Measurements from ENCODE around the gene SPAG16.
A peak's percentile ranks its signal among the peaks of the same experiment; 100 is the strongest.
"Not testable (repeated sequence)": the region's sequence is repeated elsewhere in the genome, so short reads cannot be mapped to it uniquely, and the experiment has no call there.

The SPAG16 gene

DNA sequence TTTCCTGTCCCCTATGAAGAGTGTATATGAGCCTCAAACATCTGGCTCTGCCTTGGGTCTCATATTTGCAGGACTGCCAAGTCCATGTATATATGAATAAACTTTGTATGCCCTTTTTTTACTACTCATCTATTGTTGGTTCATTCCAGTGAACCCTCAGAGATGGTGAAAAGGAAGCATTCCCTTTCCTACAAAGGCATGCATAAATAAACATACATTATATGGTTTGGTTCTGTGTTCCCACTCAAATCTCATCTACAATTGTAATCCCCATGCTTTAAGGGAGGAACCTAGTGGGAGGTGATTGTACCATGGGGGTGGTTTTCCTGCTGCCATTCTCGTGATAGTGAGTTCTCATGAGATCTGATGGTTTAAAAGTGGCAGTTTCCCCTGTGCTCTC is 534.2 kb downstream of the SPAG16 start:
- DNase-seq (ENCODE audit: low read depth): peak; percentile 20

GRCh38 chr2:213834331-213834730 is 550.1 kb downstream of the SPAG16 start:
- DNase-seq (ENCODE audit: low read depth): peak; percentile 87

- peak; percentile 13 for DNase-seq (ENCODE audit: low read depth)
These were observed 550.5 kb downstream of the SPAG16 start for GRCh38 chr2:213834746-213835145.

DNA sequence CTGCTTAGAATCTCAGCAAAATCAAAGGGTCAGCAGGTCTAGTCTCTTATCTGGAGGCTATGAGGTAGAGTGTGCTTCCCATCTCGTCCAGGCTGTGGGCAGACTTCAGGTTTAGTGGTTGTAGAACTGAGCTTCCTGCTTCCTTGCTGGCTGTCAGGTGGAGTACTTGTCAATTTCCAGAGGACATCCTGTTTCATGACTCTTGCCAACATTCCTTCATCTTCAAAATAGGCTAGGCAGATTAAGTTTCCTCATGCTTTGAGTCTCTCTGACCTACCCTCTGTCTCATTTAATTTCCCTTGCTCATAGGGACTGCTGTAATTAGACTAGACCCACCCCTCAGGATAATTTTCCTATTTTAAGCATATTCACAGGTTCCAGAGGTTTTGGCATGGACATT is 562.6 kb downstream of the SPAG16 start:
- DNase-seq (ENCODE audit: low read depth): peak; percentile 26

DNA sequence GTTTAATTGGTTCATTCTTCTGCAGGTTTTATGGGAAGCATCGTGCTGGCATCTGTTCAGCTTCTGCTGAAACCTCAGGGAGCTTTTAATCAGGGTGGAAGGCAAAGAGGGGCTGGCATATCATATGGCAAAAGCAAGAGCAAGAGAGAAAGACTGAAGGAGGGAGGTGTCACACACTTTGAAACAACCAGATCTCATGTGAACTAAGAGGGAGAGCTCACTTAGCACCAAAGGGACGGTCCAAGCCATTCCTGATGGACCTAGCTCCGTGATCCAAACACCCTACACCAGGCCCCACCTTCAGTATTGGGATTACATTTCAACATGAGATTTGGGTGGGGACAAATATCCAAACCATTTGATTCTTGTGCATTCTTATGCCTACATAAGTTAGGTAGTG is 563.1 kb downstream of the SPAG16 start:
- no peak for DNase-seq (ENCODE audit: low read depth)

DNA sequence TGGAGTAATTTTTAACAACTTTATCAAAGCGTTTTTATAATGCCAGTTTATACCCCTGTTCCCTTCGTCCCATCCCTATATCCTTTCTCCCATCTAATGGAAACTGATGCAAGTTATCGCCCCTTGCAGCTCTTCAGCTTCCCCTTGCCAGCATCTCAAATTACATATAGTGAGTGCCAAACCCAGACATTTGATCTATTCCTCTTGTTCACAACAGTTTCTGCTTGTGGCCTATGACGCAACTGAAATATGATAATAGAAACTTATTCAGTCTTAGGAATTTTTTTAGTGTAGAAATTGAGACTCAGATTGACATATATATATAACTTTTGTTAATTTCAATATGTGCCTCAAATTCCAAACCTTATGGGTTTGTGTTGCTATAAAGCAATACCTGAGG is 564.4 kb downstream of the SPAG16 start:
- DNase-seq (ENCODE audit: low read depth): peak; percentile 71

- no peak for DNase-seq (ENCODE audit: low read depth)
These were observed 577.4 kb downstream of the SPAG16 start for GRCh38 chr2:213861638-213862037.

- DNase-seq (ENCODE audit: low read depth): no peak
These were observed 578.3 kb downstream of the SPAG16 start for GRCh38 chr2:213862407-213863076.

DNA sequence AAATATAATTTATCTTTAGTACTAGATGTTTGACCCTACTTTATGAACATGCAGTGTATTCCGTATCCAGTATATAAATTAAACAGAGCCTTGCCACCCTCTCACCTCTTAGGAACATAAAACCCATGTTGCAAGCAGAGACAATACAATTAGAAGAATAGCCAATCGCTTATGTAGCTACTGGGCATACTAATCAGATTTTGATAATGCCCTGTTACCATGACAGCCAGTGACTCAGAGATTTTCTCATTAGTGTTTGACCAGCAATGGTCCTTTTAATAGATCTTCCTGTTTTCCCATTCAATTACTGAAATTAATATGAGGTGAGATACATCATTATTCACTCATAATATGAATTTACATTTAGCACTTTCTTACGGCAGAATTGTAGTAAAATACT is 579.3 kb downstream of the SPAG16 start:
- no peak for DNase-seq (ENCODE audit: low read depth)

DNA sequence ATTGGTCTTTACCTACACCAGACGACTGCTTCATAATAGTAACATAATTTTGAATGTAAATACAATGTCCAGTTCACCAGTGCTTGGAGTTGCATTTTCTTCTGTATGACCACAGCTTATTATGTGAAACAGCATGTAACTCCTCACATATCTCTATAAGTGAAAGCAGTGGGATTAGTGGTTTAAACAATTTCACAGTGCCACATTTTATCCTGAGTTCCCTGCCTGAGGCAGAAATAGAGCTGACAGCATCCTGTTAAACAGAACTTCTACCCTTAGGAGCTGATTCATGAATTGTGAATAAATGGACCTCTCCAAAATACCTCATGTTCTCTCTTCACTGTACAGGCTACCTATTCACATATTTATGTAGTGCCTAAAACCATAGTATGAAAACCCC is 584.3 kb downstream of the SPAG16 start:
- DNase-seq (ENCODE audit: low read depth): no peak

DNA sequence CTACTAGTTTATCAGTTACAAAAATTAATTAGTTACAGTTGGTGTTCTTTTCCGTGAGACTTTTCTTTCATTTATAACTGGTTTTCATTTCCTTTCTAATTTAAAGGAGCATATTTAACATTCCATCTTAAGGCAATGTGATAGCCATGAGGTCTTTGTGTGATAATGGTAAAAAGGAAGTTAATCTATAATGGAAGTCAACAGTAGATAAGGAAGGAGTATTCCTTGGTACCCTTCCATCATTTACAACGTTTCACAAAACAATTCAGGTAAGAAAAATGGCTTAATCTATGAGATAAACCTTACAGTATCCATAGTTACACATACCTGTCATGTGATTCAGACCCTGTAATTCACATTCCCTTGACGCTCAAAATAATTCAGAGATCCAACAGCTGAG is 601.2 kb downstream of the SPAG16 start:
- DNase-seq (ENCODE audit: low read depth): no peak

- no peak for DNase-seq (ENCODE audit: low read depth)
These were observed 630.2 kb downstream of the SPAG16 start for GRCh38 chr2:213914510-213914909.

DNA sequence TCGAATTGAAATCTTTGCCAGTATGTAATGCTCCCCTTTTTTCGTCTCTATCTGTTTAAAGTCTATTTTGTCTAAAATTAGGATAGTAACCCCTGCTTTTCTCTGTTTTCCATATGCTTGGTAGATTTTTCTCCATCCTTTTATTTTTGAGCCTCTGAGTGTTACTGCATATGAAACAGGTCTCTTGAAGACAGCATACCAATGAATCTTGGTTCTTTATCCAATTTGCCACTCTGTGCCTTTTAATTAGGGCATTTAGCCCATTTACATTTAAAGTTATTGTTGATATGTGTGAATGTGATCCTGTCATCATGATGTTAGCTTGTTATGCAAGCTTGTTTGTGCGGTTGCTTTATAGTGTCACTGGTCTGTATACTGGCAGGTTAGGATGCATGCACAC is 635.8 kb downstream of the SPAG16 start:
- DNase-seq (ENCODE audit: low read depth): no peak

GRCh38 chr2:213923543-213923942 is 639.3 kb downstream of the SPAG16 start:
- no peak for DNase-seq (ENCODE audit: low read depth)

DNA sequence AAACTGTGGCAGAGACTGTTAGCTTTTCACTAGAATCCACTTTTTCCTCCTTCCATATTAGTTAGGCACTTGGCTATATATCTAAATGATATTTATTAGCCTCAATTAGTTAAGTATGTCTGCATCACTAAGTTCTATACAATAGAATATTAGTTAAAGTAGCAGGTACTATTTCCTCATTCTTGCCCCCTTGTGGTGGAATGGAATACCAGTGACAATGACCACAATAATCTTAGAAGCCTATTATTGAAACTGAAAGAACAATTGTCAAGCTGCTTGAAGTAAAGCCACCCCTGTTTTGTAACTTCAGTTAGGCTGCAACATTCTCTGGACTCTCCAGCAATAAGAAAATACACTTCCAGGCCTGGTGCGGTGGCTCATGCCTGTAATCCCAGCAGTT is 650.3 kb downstream of the SPAG16 start:
- DNase-seq (ENCODE audit: low read depth): peak; percentile 36

- DNase-seq (ENCODE audit: low read depth): no peak
These were observed 673.8 kb downstream of the SPAG16 start for GRCh38 chr2:213958086-213958485.

GRCh38 chr2:213959589-213959988 is 675.3 kb downstream of the SPAG16 start:
- DNase-seq (ENCODE audit: low read depth): no peak

- DNase-seq (ENCODE audit: low read depth): no peak
These were observed 687.3 kb downstream of the SPAG16 start for GRCh38 chr2:213971536-213971935.

DNA sequence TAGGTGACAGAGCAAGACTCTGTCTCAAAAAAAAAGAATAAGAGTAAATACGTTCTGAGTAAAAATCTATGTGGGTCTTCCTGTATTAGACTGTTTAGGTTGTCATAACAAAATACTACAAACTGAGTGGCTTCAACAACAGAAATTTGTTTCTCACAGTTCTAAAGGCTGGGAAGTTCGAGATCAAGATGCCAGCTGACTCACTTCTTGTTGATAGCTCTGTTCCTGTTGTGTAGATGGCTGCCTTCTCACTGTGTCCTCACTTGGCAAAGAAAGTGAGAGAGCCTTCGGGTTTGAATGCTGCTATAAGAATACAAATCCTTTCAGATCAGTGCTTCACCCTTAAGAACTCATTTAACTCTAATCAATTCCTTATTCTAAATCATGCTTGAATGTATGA is 696.6 kb downstream of the SPAG16 start:
- DNase-seq (ENCODE audit: low read depth): peak; percentile 24

DNA sequence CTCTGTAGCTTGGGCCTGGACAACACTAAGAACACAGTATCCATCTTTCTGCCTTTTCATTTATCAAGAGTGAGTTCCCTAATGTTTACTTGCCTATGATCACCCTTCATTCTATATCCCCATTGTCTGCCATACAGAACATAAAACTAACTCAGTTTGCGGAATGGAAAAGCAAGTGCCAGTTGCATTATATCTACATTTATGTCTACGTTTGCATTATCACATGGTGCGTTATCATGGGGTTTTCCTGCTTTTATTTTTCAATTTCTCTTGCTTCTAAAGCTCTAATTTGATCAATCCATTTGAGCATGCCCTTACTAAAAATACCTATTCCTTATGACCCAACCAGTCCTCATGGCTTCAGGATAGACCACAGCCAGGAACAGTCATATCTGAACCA is 704.9 kb downstream of the SPAG16 start:
- no peak for DNase-seq (ENCODE audit: low read depth)

GRCh38 chr2:213991453-213992108 is 707.3 kb downstream of the SPAG16 start:
- peak; percentile 20 for DNase-seq (ENCODE audit: low read depth)

- peak; percentile 90 for DNase-seq (ENCODE audit: low read depth)
These were observed 711.3 kb downstream of the SPAG16 start for GRCh38 chr2:213995400-213996105.

DNA sequence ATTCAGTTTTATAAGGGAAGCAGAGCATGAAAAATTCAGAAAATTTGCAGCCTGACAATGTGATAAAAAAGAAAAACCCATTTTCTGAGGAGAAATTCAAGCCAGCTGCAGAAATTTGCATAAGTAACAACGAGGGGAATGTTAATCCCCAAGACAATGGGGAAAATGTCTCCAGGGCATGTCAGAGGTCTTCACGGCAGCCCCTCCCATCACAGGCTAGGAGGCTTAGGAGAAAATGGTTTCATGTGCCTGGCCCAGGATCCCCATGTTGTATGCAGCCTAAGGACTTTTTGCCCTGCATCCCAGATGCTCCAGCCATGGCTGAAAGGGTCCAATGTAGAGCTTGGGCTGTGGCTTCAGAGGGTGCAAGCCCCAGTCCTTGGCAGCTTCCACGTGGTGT is 714.7 kb downstream of the SPAG16 start:
- not testable (repeated sequence) for DNase-seq (ENCODE audit: low read depth)

Measured in iris pigment epithelial cell (primary cell).